Heart left ventricle (tissue), 16 donors: ENCODE data around the gene RFFL. TPM values are rescaled to one million over a fixed set of nuclear protein-coding genes. Genes with fewer than 3 reads are reported as not detected.
"Not testable (repeated sequence)": the region's sequence is repeated elsewhere in the genome, so short reads cannot be mapped to it uniquely, and the experiment has no call there.

Experiments
- ATAC-seq, 4 donors: fragments of 200-7000 bp; cut with Tn5 transposase; one replicate each; pipeline ENCODE4 v1.9.1; 2020 to 2022; ENCODE audit warnings: moderate library complexity in 4 of 4, mild to moderate bottlenecking in 3 of 4, moderate number of reproducible peaks in 1 of 4
- DNase-seq, 5 donors: peaks; one replicate each; pipeline ENCODE4 v3.0.0-alpha.2; 2020
- H3K27ac ChIP-seq, 12 donors: fragments of 200-600 bp; sonication (generic) in 4 of 12; one replicate each; pipeline versions ENCODE4 v1.5.0 to v1.8.0; 2016 to 2022; ENCODE audit warnings: mild to moderate bottlenecking in 2 of 12
- H3K27me3 ChIP-seq, 9 donors: fragments of 200-600 bp; sonication (generic) in 2 of 9; one replicate each; pipeline versions ENCODE4 v1.5.1 to v1.8.0; 2016 to 2022; ENCODE audit warnings: mild to moderate bottlenecking in 3 of 9
- H3K36me3 ChIP-seq, 9 donors: fragments of 200-600 bp; sonication (generic) in 2 of 9; one replicate each; pipeline versions ENCODE4 v1.5.0 to v1.8.0; 2018 to 2022; ENCODE audit warnings: mild to moderate bottlenecking in 2 of 9
- H3K4me1 ChIP-seq, 12 donors: fragments of 200-600 bp; sonication (generic) in 4 of 12; one replicate each; pipeline versions ENCODE4 v1.5.0 to v1.8.0; 2016 to 2022; ENCODE audit warnings: mild to moderate bottlenecking in 3 of 12
- H3K4me3 ChIP-seq, 12 donors: fragments of 200-600 bp; sonication (generic) in 4 of 12; one replicate each; pipeline versions ENCODE4 v1.5.0 to v1.8.0; 2017 to 2022; ENCODE audit warnings: mild to moderate bottlenecking in 9 of 12, moderate library complexity in 4 of 12
- H3K9me3 ChIP-seq, 12 donors: fragments of 200-600 bp; sonication (generic) in 4 of 12; one replicate each; pipeline versions ENCODE4 v1.5.0 to v1.8.0; 2016 to 2022; ENCODE audit warnings: mild to moderate bottlenecking in 1 of 12
- CTCF ChIP-seq, 12 donors: fragments of 200-600 bp; sonication (generic) in 4 of 12; IDR thresholded peaks; one replicate each; pipeline versions ENCODE4 v1.5.0 to v1.8.0; 2018 to 2022; ENCODE audit warnings: antibody characterized with exemption in 12 of 12, mild to moderate bottlenecking in 5 of 12
- POLR2A ChIP-seq, 2 donors: fragments of 450-650 bp; IDR thresholded peaks; one replicate each; pipeline ENCODE4 v1.6.1; 2017; ENCODE audit warnings: antibody characterized with exemption in 2 of 2, mild to moderate bottlenecking in 2 of 2, moderate library complexity in 2 of 2
- WGBS, 4 donors: extraction: QIAGEN DNeasy Blood & Tissue Kit in 2 of 4; methylation state at CpG; one replicate each; pipeline versions ENCODE4 v1.1.5 to v1.1.7; 2013 to 2018; 5-methylcytosine and 5-hydroxymethylcytosine counted together
- intact Hi-C, 10 donors: fragments of 100-400 bp; cut with DNase I; formaldehyde crosslinking; loops; one replicate each; pipeline versions ENCODE4 v1.11.1 to v1.14.2; 2022
- polyA plus RNA-seq, 2 donors: library from polyadenylated mRNA; stranded (reverse); fragments of 200-250 nt; gene quantifications; one replicate each; pipeline ENCODE4 v1.2.3, GENCODE V29; 2013
- total RNA-seq, 9 donors: library from RNA; depleted of rRNA in 2 of 9; stranded (reverse); fragments of >200 nt in 2 of 9; fragmentation: NEBNext Ultra II Directional in 3 of 9; extraction: Animal tissue kit (Norgen Biotek cat#: 25700) in 3 of 9; gene quantifications; one replicate each; pipeline versions ENCODE4 v1.1.0 to v1.2.4, GENCODE V29; 2016 to 2023
- donor health status: ischemic (EF 13 %, LVEDD 7.1; RV severe dilation, severe dysfunction).
- donor health status: healthy with polysubstance abuse.
- donor health status: DM: no; HTN: yes; CAD: no.
- donor health status: DM: no; HTN: no; CAD: no.
- donor health status: ischemic (EF 25% LVEDD 6.9; RV normal size, moderate dysfunction).
- donor health status: ischemic (EF 25% LVEDD 5.7; RV mildly dilated, moderate dysfunction).
- donor health status: healthy.
- donor health status: DM: yes; HTN: yes; CAD: no.
- donor health status: ischemic (EF 35%, LVEDD 5.7; RV mildly dilated, moderate dysfunction).
- donor health status: nonischemic (EF 11% LVEDD 7.7; RV severe dilation, severe dysfunction).
- donor health status: DM: yes; HTN: yes; CAD: no.
- donor health status: PGD.
- donor health status: ischemic (EF 29% LVEDD 5.4; RV normal size, mild dysfunction).
- donor health status: nonischemic (EF 23%, LVEDD 6.1; RV moderate dilation, normal function).

RFFL gene
- total and polyA plus RNA-seq, 11 donors, result 2.6 to 21.6 (median 13.0) TPM

- TF ChIP-seq POLR2A (IDR thresholded peaks at IDR 0.05) (no peak), CTCF (IDR thresholded peaks at IDR 0.05) (no peak)
- intact Hi-C loops, result loop anchor here in 1 of 10 donors (10.0 kb wide), 1 partner anchor 51 kb away; no protein-coding TSS in a partner anchor
- Histone ChIP-seq H3K4me1 (peaks cover 0 to 45% (median 7%) of the 10 kb centered on the region in 12 donors), H3K4me3 (peak overlapping the region in 1 of 12 donors; percentile 15), H3K27me3 (no peaks in the 10 kb centered on the region), H3K36me3 (no peaks in the 10 kb centered on the region), H3K27ac (peak overlapping the region in 1 of 12 donors; percentile 67), H3K9me3 (no peaks in the 10 kb centered on the region)
- DNase-seq (no peak), ATAC-seq (no peak)
- 83 to 90% (median 89%) methylated on average over 4 of the region's 4 CpGs for WGBS, 4 donors
Observed at GRCh38 chr17:35046245-35046644, 17.3 kb downstream of the RFFL start.

GRCh38 chr17:35045458-35045979 is 18.0 kb downstream of the RFFL start:
- DNase-seq, ATAC-seq, H3K36me3 ChIP-seq, H3K4me3 ChIP-seq, H3K27me3 ChIP-seq, H3K9me3 ChIP-seq: not testable (repeated sequence)
- intact Hi-C loops, result loop anchor here in 1 of 10 donors (10.0 kb wide), 1 partner anchor 51 kb away; no protein-coding TSS in a partner anchor
- WGBS, 4 donors, result 95 to 98% (median 96%) methylated on average over 13 of the region's 13 CpGs
- peak overlapping the region in 1 of 12 donors; percentile 67 for H3K27ac ChIP-seq
- H3K4me1 ChIP-seq, result peaks cover 0 to 38% (median under 1%) of the 10 kb centered on the region in 12 donors

- no peaks in the 10 kb centered on the region for H3K9me3 ChIP-seq
- ATAC-seq (no peak), DNase-seq (no peak)
- no peak overlapping the region for H3K4me3 ChIP-seq
- H3K27me3 ChIP-seq, result no peaks in the 10 kb centered on the region
- intact Hi-C loops, result loop anchor here in 1 of 10 donors (10.0 kb wide), 1 partner anchor 49 kb away; no protein-coding TSS in a partner anchor
- 95 to 98% (median 97%) methylated on average over 8 of the region's 8 CpGs for WGBS, 4 donors
- H3K4me1 ChIP-seq, result peaks cover 0 to 33% (median 0%) of the 10 kb centered on the region in 12 donors
- TF ChIP-seq POLR2A (IDR thresholded peaks at IDR 0.05), result no peak
- TF ChIP-seq CTCF (IDR thresholded peaks at IDR 0.05), result no peak
- H3K27ac ChIP-seq, result no peak overlapping the region
- H3K36me3 ChIP-seq, result no peaks in the 10 kb centered on the region
Observed at GRCh38 chr17:35044181-35044580, 19.3 kb downstream of the RFFL start.

GRCh38 chr17:35041390-35041789 is 22.1 kb downstream of the RFFL start:
- Histone ChIP-seq H3K9me3 (no peaks in the 10 kb centered on the region), H3K27me3 (no peaks in the 10 kb centered on the region), H3K4me3 (no peak overlapping the region), H3K36me3 (no peaks in the 10 kb centered on the region), H3K27ac (no peak overlapping the region), H3K4me1 (peaks cover 0 to 20% (median 0%) of the 10 kb centered on the region in 12 donors)
- DNase-seq (no peak), ATAC-seq (no peak)
- intact Hi-C loops, result loop anchor here in 1 of 10 donors (10.0 kb wide), 1 partner anchor 47 kb away; no protein-coding TSS in a partner anchor
- 93 to 96% (median 95%) methylated on average over 7 of the region's 7 CpGs for WGBS, 4 donors
- TF ChIP-seq CTCF (IDR thresholded peaks at IDR 0.05), result no peak
- TF ChIP-seq POLR2A (IDR thresholded peaks at IDR 0.05), result no peak

GRCh38 chr17:35038453-35038852 is 25.1 kb downstream of the RFFL start:
- no peak overlapping the region for H3K4me3 ChIP-seq
- WGBS, 4 donors, result 91 to 95% (median 94%) methylated on average over 3 of the region's 3 CpGs
- no peaks in the 10 kb centered on the region for H3K9me3 ChIP-seq
- H3K27me3 ChIP-seq, result no peaks in the 10 kb centered on the region
- TF ChIP-seq CTCF (IDR thresholded peaks at IDR 0.05) (no peak), POLR2A (IDR thresholded peaks at IDR 0.05) (no peak)
- intact Hi-C loops, result no loop called here
- no peak overlapping the region for H3K27ac ChIP-seq
- ATAC-seq, result no peak
- H3K36me3 ChIP-seq, result no peaks in the 10 kb centered on the region
- H3K4me1 ChIP-seq, result no peaks in the 10 kb centered on the region
- no peak for DNase-seq
